ENCODE measurements around the gene JAG1. TPM values are rescaled to one million over a fixed set of nuclear protein-coding genes. Genes with fewer than 3 reads are reported as not detected.
A peak's percentile ranks its signal among the peaks of the same experiment; 100 is the strongest.

JAG1 gene
- total RNA-seq, 2 donors from 2014 or later: 6.8 to 19.7 TPM

DNA sequence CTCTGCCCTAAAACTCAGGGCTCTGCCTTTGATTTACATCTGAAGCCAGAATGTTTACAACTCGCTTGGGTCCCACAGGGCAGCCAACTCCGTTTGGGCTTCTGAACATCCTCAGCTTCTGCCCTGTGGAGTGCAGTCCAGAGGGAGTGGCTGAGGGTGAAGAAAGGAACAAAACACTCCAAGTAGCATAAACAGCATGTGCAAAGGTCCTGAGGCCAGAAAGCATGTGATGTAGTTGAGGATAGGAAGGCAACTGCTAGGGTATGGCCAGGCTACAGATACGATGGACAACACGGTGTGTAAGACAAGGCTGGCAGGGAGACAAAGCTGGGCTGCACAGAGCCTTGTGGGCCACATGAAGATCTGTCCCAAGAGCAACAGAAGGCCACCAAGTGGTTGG is 12.5 kb downstream of the JAG1 start:
- DNase-seq: peak; percentile 45
- peaks cover 14% of the 10 kb centered on the region for H3K4me1 ChIP-seq (ENCODE audit: control insufficient read depth, insufficient read depth, low read length)
- H3K9me3 Mint-ChIP-seq: no peaks in the 10 kb centered on the region
- peaks cover 44% of the 10 kb centered on the region for H3K36me3 Mint-ChIP-seq (ENCODE audit: low read depth)
- no peaks in the 10 kb centered on the region for H3K36me3 ChIP-seq (ENCODE audit: control insufficient read depth, insufficient read depth, low read length)
- peaks cover 59% of the 10 kb centered on the region for H3K27me3 ChIP-seq (ENCODE audit: control insufficient read depth, insufficient read depth, low read length, poor library complexity, severe bottlenecking)
- TF ChIP-seq CTCF (conservative IDR thresholded peaks at IDR 0.05): no peak
- H3K27ac ChIP-seq (ENCODE audit: low read depth, low read length): no peak overlapping the region
- peaks cover 65% of the 10 kb centered on the region for H3K27me3 Mint-ChIP-seq (ENCODE audit: insufficient read depth)
- H3K4me3 Mint-ChIP-seq: no peak overlapping the region
- H3K9me3 ChIP-seq (ENCODE audit: control insufficient read depth, low read length): no peaks in the 10 kb centered on the region
- no peak overlapping the region for H3K9ac ChIP-seq (ENCODE audit: extremely low read depth, low read length, poor library complexity, severe bottlenecking)
- H3K4me1 Mint-ChIP-seq: peaks cover 55% of the 10 kb centered on the region
- H3K27ac Mint-ChIP-seq: no peak overlapping the region
- H3K4me3 ChIP-seq (ENCODE audit: low read length): no peak overlapping the region
- 94 to 100% methylated on average over 2 to 4 of the region's 4 CpGs for WGBS, 2 experiments (ENCODE audit: insufficient coverage in 1 of 2, insufficient read length in 1 of 2)

GRCh38 chr20:10660661-10661060 is 13.1 kb downstream of the JAG1 start:
- H3K27ac Mint-ChIP-seq: peak overlapping the region; percentile 41
- H3K4me1 Mint-ChIP-seq: peaks cover 53% of the 10 kb centered on the region
- DNase-seq: peak; percentile 61
- Histone ChIP-seq H3K4me1 (ENCODE audit: control insufficient read depth, insufficient read depth, low read length) (peaks cover 14% of the 10 kb centered on the region), H3K9me3 (ENCODE audit: control insufficient read depth, low read length) (no peaks in the 10 kb centered on the region), H3K4me3 (ENCODE audit: low read length) (no peak overlapping the region), H3K36me3 (ENCODE audit: control insufficient read depth, insufficient read depth, low read length) (no peaks in the 10 kb centered on the region), H3K27ac (ENCODE audit: low read depth, low read length) (no peak overlapping the region), H3K9ac (ENCODE audit: extremely low read depth, low read length, poor library complexity, severe bottlenecking) (no peak overlapping the region), H3K27me3 (ENCODE audit: control insufficient read depth, insufficient read depth, low read length, poor library complexity, severe bottlenecking) (peaks cover 65% of the 10 kb centered on the region)
- 92 to 94% methylated on average over 10 to 11 of the region's 11 CpGs for WGBS, 2 experiments (ENCODE audit: insufficient coverage in 1 of 2, insufficient read length in 1 of 2)
- no peak overlapping the region for H3K4me3 Mint-ChIP-seq
- no peaks in the 10 kb centered on the region for H3K9me3 Mint-ChIP-seq
- peaks cover 63% of the 10 kb centered on the region for H3K27me3 Mint-ChIP-seq (ENCODE audit: insufficient read depth)
- TF ChIP-seq CTCF (conservative IDR thresholded peaks at IDR 0.05): no peak
- peaks cover 47% of the 10 kb centered on the region for H3K36me3 Mint-ChIP-seq (ENCODE audit: low read depth)

- peaks cover 13% of the 10 kb centered on the region for H3K4me1 ChIP-seq (ENCODE audit: control insufficient read depth, insufficient read depth, low read length)
- H3K27ac ChIP-seq (ENCODE audit: low read depth, low read length): no peak overlapping the region
- 78 to 84% methylated on average over 9 to 12 of the region's 12 CpGs for WGBS, 2 experiments (ENCODE audit: insufficient coverage in 1 of 2, insufficient read length in 1 of 2)
- no peak overlapping the region for H3K4me3 ChIP-seq (ENCODE audit: low read length)
- peak; percentile 77 for DNase-seq
- H3K9ac ChIP-seq (ENCODE audit: extremely low read depth, low read length, poor library complexity, severe bottlenecking): no peak overlapping the region
- peaks cover 53% of the 10 kb centered on the region for H3K36me3 Mint-ChIP-seq (ENCODE audit: low read depth)
- H3K27me3 Mint-ChIP-seq (ENCODE audit: insufficient read depth): peaks cover 68% of the 10 kb centered on the region
- peaks cover 67% of the 10 kb centered on the region for H3K27me3 ChIP-seq (ENCODE audit: control insufficient read depth, insufficient read depth, low read length, poor library complexity, severe bottlenecking)
- H3K36me3 ChIP-seq (ENCODE audit: control insufficient read depth, insufficient read depth, low read length): no peaks in the 10 kb centered on the region
- H3K4me3 Mint-ChIP-seq: no peak overlapping the region
- no peak for TF ChIP-seq CTCF (conservative IDR thresholded peaks at IDR 0.05)
- peak overlapping the region; percentile 41 for H3K27ac Mint-ChIP-seq
- no peaks in the 10 kb centered on the region for H3K9me3 Mint-ChIP-seq
- peaks cover 53% of the 10 kb centered on the region for H3K4me1 Mint-ChIP-seq
- H3K9me3 ChIP-seq (ENCODE audit: control insufficient read depth, low read length): no peaks in the 10 kb centered on the region
Observed at GRCh38 chr20:10659651-10660601, 13.9 kb downstream of the JAG1 start.
